Activated gamma-delta T cell (primary cell): ENCODE measurements around the gene TNNI2.

ENCODE experiments used
- DNase-seq: peaks from one replicate; lab custom pipeline; 2025; lab: John Stamatoyannopoulos, UW

The TNNI2 gene

GRCh38 chr11:1821562-1821961 lies 17.2 kb upstream of the TNNI2 start:
- DNase-seq, result no peak

- no peak for DNase-seq
Measured at GRCh38 chr11:1822648-1823375, 16.0 kb upstream of the TNNI2 start.

GRCh38 chr11:1823376-1824220 lies 15.2 kb upstream of the TNNI2 start:
- no peak for DNase-seq

- no peak for DNase-seq
Measured at GRCh38 chr11:1824221-1825038, 14.4 kb upstream of the TNNI2 start.

GRCh38 chr11:1825039-1825740 lies 13.6 kb upstream of the TNNI2 start:
- no peak for DNase-seq

- no peak for DNase-seq
Measured at GRCh38 chr11:1825785-1826451, 12.9 kb upstream of the TNNI2 start.

GRCh38 chr11:1826552-1827094 lies 12.2 kb upstream of the TNNI2 start:
- no peak for DNase-seq

GRCh38 chr11:1827095-1827813 lies 11.5 kb upstream of the TNNI2 start:
- DNase-seq, result no peak

- DNase-seq, result no peak
Measured at GRCh38 chr11:1827931-1828330, 10.8 kb upstream of the TNNI2 start.

GRCh38 chr11:1828542-1828941 lies 10.2 kb upstream of the TNNI2 start:
- no peak for DNase-seq

GRCh38 chr11:1829039-1829820 lies 9.6 kb upstream of the TNNI2 start:
- no peak for DNase-seq

GRCh38 chr11:1830004-1830321 lies 8.8 kb upstream of the TNNI2 start:
- DNase-seq, result no peak

GRCh38 chr11:1830322-1831223 lies 8.2 kb upstream of the TNNI2 start:
- DNase-seq, result no peak

- DNase-seq, result no peak
Measured at GRCh38 chr11:1831338-1832210, 7.2 kb upstream of the TNNI2 start.

- DNase-seq, result peak; percentile 43
Measured at GRCh38 chr11:1832211-1832919, 6.4 kb upstream of the TNNI2 start.

GRCh38 chr11:1832920-1833295 lies 5.9 kb upstream of the TNNI2 start:
- DNase-seq, result no peak

GRCh38 chr11:1834062-1834610 lies 4.6 kb upstream of the TNNI2 start:
- no peak for DNase-seq
